CD14-positive monocyte (primary cell): ENCODE measurements around the gene OTULIN. TPM values are rescaled to one million over a fixed set of nuclear protein-coding genes. Genes with fewer than 3 reads are reported as not detected.

Source experiments
- DNase-seq, 3 donors: peaks; one replicate each; pipeline ENCODE4 v3.0.0-alpha.2; 2011 to 2022
- H2AFZ ChIP-seq: 2 replicates; pipeline ENCODE4 v1.6.0; 2012; ENCODE audit warnings: mild to moderate bottlenecking, low read depth, low read length, inconsistent platforms; ENCODE audit not compliant: insufficient read depth, poor library complexity, severe bottlenecking
- H3K27ac ChIP-seq, 2 donors: 1 replicate in 1 of 2; 2 replicates in 1 of 2; pipeline ENCODE4 v1.5.1; 2012 to 2013; ENCODE audit warnings: low read length in 2 of 2, control low read depth in 1 of 2, inconsistent platforms in 1 of 2, low read depth in 1 of 2, mild to moderate bottlenecking in 1 of 2
- H3K27me3 ChIP-seq, 2 donors: one replicate each; pipeline versions ENCODE4 v1.6.0 to v1.6.1; 2011 to 2013; ENCODE audit warnings: low read length in 2 of 2; ENCODE audit not compliant: control insufficient read depth in 2 of 2, insufficient read depth in 2 of 2
- H3K36me3 ChIP-seq, 2 donors: replicated peaks in 1 of 2; 1 replicate in 1 of 2; 2 replicates in 1 of 2; pipeline versions ENCODE4 v1.5.1 to v1.6.1; 2012 to 2013; ENCODE audit warnings: low read length in 2 of 2, control low read depth in 1 of 2, inconsistent platforms in 1 of 2, mild to moderate bottlenecking in 1 of 2; ENCODE audit not compliant: insufficient read depth in 2 of 2, control insufficient read depth in 1 of 2
- H3K4me1 ChIP-seq, 2 donors: 1 replicate in 1 of 2; 2 replicates in 1 of 2; pipeline versions ENCODE4 v1.5.1 to v1.6.1; 2012 to 2013; ENCODE audit warnings: low read length in 2 of 2, control low read depth in 1 of 2, inconsistent platforms in 1 of 2, mild to moderate bottlenecking in 1 of 2, moderate library complexity in 1 of 2; ENCODE audit not compliant: insufficient read depth in 2 of 2, control insufficient read depth in 1 of 2
- H3K4me2 ChIP-seq: replicated peaks from 2 replicates; pipeline ENCODE3; 2012; ENCODE audit warnings: low read length, moderate library complexity, mild to moderate bottlenecking; ENCODE audit not compliant: poor library complexity, severe bottlenecking; ENCODE audit errors: extremely low read depth
- H3K4me3 ChIP-seq, 3 experiments: fragments of 200-600 bp in 1 of 3; sonication (generic) in 1 of 3; replicated peaks in 1 of 3; 1 replicate in 2 of 3; 2 replicates in 1 of 3; pipeline ENCODE4 v1.5.1; 2011 to 2013; ENCODE audit warnings: low read length in 3 of 3, mild to moderate bottlenecking in 3 of 3, control low read depth in 2 of 3, low read depth in 2 of 3, inconsistent platforms in 1 of 3, moderate library complexity in 1 of 3
- H3K79me2 ChIP-seq: 2 replicates; pipeline ENCODE4 v1.6.0; 2012; ENCODE audit warnings: mild to moderate bottlenecking, control low read depth, inconsistent platforms, low read length, moderate library complexity; ENCODE audit not compliant: insufficient read depth
- H3K9ac ChIP-seq: 2 replicates; pipeline ENCODE4 v1.6.0; 2017; ENCODE audit warnings: low read length, mild to moderate bottlenecking; ENCODE audit not compliant: insufficient read depth, poor library complexity, severe bottlenecking
- H3K9me3 ChIP-seq, 2 donors: replicated peaks in 1 of 2; 1 replicate in 1 of 2; 2 replicates in 1 of 2; pipeline versions ENCODE4 v1.5.1 to v1.6.1; 2012 to 2013; ENCODE audit warnings: low read length in 2 of 2, control low read depth in 1 of 2; ENCODE audit not compliant: control insufficient read depth in 1 of 2, insufficient read depth in 1 of 2
- H4K20me1 ChIP-seq: 2 replicates; pipeline ENCODE4 v1.6.0; 2012; ENCODE audit warnings: mild to moderate bottlenecking, low read length, control low read depth, moderate library complexity; ENCODE audit not compliant: insufficient read depth
- H3K27ac Mint-ChIP-seq, 7 donors: one replicate each; pipeline ENCODE4 v1.8.0; 2020; ENCODE audit warnings: mild to moderate bottlenecking in 7 of 7, mixed read lengths in 7 of 7, moderate library complexity in 6 of 7, inconsistent platforms in 2 of 7
- H3K27me3 Mint-ChIP-seq, 3 donors: one replicate each; pipeline ENCODE4 v1.8.0; 2021 to 2022; ENCODE audit warnings: low read depth in 3 of 3, mild to moderate bottlenecking in 3 of 3, mixed read lengths in 3 of 3, moderate library complexity in 3 of 3, inconsistent platforms in 1 of 3
- H3K36me3 Mint-ChIP-seq, 2 donors: one replicate each; pipeline ENCODE4 v1.8.0; 2020; ENCODE audit warnings: mixed read lengths in 2 of 2, inconsistent platforms in 1 of 2, mild to moderate bottlenecking in 1 of 2
- H3K4me1 Mint-ChIP-seq: one replicate; pipeline ENCODE4 v1.8.0; 2020; ENCODE audit warnings: mild to moderate bottlenecking, mixed read lengths
- H3K4me3 Mint-ChIP-seq, 2 donors: one replicate each; pipeline ENCODE4 v1.8.0; 2020; ENCODE audit warnings: mild to moderate bottlenecking in 2 of 2, mixed read lengths in 2 of 2, moderate library complexity in 1 of 2
- H3K9me3 Mint-ChIP-seq, 7 donors: one replicate each; pipeline ENCODE4 v1.8.0; 2020 to 2022; ENCODE audit warnings: mixed read lengths in 7 of 7, mild to moderate bottlenecking in 6 of 7, moderate library complexity in 6 of 7, inconsistent platforms in 2 of 7
- CTCF ChIP-seq: fragments of 200-600 bp; IDR thresholded peaks from one replicate; pipeline ENCODE4 v1.8.0; 2022; ENCODE audit warnings: antibody characterized with exemption, mild to moderate bottlenecking
- WGBS: methylation state at CpG from one replicate; pipeline ENCODE4 v1.1.5; 2013; ENCODE audit warnings: missing lambda C conversion rate; ENCODE audit not compliant: insufficient coverage; 5-methylcytosine and 5-hydroxymethylcytosine counted together
- intact Hi-C, 2 donors: fragments of 100-400 bp; cut with micrococcal nuclease; formaldehyde crosslinking; loops; one replicate each; pipeline versions ENCODE4 v1.15.0 to v1.15.1; 2023
- polyA plus RNA-seq, 3 donors: library from polyadenylated mRNA; depleted of rRNA in 1 of 3; unstranded in 2 of 3; stranded (reverse) in 1 of 3; fragments of 300-500 nt in 2 of 3; fragments of >200 nt in 1 of 3; fragmentation: Illumina TruSeq in 2 of 3; gene quantifications; 1 replicate in 2 of 3; 2 replicates in 1 of 3; pipeline ENCODE4 v1.2.3, GENCODE V29; 2012 to 2021

The OTULIN gene
- polyA plus RNA-seq, 3 donors, result 13.7 to 14.2 (median 14.0) TPM

- H3K27me3 Mint-ChIP-seq, result peaks cover 0 to 2% (median 2%) of the 10 kb centered on the region in 3 donors
- peaks cover 68% of the 10 kb centered on the region for H3K4me1 Mint-ChIP-seq
- H3K4me2 ChIP-seq, result no peak overlapping the region
- no peak overlapping the region for H2AFZ ChIP-seq
- H3K4me3 Mint-ChIP-seq, result peak overlapping the region in 1 of 2 donors; percentile 24
- TF ChIP-seq CTCF, result no peak
- no peaks in the 10 kb centered on the region for H3K27me3 ChIP-seq
- H3K79me2 ChIP-seq, result peaks cover 96% of the 10 kb centered on the region
- H4K20me1 ChIP-seq, result peaks cover 95% of the 10 kb centered on the region
- H3K4me3 ChIP-seq, result no peak overlapping the region
- no peak overlapping the region for H3K27ac ChIP-seq
- no peaks in the 10 kb centered on the region for H3K9me3 ChIP-seq
- H3K36me3 ChIP-seq, result peaks cover 4 to 26% of the 10 kb centered on the region in 2 donors
- DNase-seq, result no peak
- intact Hi-C loops, result loop anchor here in 1 of 2 donors (10.0 kb wide), 1 partner anchor 85 kb away; the partner anchor contains the start of gene OTULINL
- H3K9ac ChIP-seq, result no peak overlapping the region
- peaks cover 38 to 49% of the 10 kb centered on the region in 2 donors for H3K4me1 ChIP-seq
- H3K36me3 Mint-ChIP-seq, result peaks cover 24 to 37% of the 10 kb centered on the region in 2 donors
- 100% methylated on average over 3 of the region's 5 CpGs for WGBS
- H3K27ac Mint-ChIP-seq, result peak overlapping the region in 1 of 7 donors; percentile 23
- H3K9me3 Mint-ChIP-seq, result no peaks in the 10 kb centered on the region
Observed at GRCh38 chr5:14669415-14669814, 4.9 kb downstream of the OTULIN start.

GRCh38 chr5:14669975-14670374, 5.5 kb downstream of the OTULIN start:
- TF ChIP-seq CTCF, result no peak
- no peaks in the 10 kb centered on the region for H3K9me3 Mint-ChIP-seq
- H3K9me3 ChIP-seq, result no peaks in the 10 kb centered on the region
- peaks cover 100% of the 10 kb centered on the region for H4K20me1 ChIP-seq
- no peak overlapping the region for H3K4me3 Mint-ChIP-seq
- no peak for DNase-seq
- no peak overlapping the region for H3K9ac ChIP-seq
- peaks cover 27 to 42% of the 10 kb centered on the region in 2 donors for H3K36me3 Mint-ChIP-seq
- no peak overlapping the region for H3K27ac ChIP-seq
- peaks cover 0 to 2% (median 2%) of the 10 kb centered on the region in 3 donors for H3K27me3 Mint-ChIP-seq
- peaks cover 100% of the 10 kb centered on the region for H3K79me2 ChIP-seq
- no peak overlapping the region for H3K4me3 ChIP-seq
- H2AFZ ChIP-seq, result no peak overlapping the region
- WGBS, result no CpG with 5 or more reads among the region's 1 CpG
- H3K27me3 ChIP-seq, result no peaks in the 10 kb centered on the region
- peaks cover 4 to 30% of the 10 kb centered on the region in 2 donors for H3K36me3 ChIP-seq
- H3K4me2 ChIP-seq, result no peak overlapping the region
- peaks cover 72% of the 10 kb centered on the region for H3K4me1 Mint-ChIP-seq
- H3K4me1 ChIP-seq, result peaks cover 43 to 52% of the 10 kb centered on the region in 2 donors
- intact Hi-C loops, result loop anchor here in 1 of 2 donors (10.0 kb wide), 1 partner anchor 85 kb away; the partner anchor contains the start of gene OTULINL
- H3K27ac Mint-ChIP-seq, result no peak overlapping the region
